ENCODE data around the gene ASB1. TPM values are rescaled to one million over a fixed set of nuclear protein-coding genes. Genes with fewer than 3 reads are reported as not detected.

Gene ASB1
- total and polyA plus RNA-seq, 9 of the 15 experiments (the other 6 are each of a cell fraction or from before 2014, with no cell fraction given), result 6.3 to 37.7 (median 23.9) TPM

DNA sequence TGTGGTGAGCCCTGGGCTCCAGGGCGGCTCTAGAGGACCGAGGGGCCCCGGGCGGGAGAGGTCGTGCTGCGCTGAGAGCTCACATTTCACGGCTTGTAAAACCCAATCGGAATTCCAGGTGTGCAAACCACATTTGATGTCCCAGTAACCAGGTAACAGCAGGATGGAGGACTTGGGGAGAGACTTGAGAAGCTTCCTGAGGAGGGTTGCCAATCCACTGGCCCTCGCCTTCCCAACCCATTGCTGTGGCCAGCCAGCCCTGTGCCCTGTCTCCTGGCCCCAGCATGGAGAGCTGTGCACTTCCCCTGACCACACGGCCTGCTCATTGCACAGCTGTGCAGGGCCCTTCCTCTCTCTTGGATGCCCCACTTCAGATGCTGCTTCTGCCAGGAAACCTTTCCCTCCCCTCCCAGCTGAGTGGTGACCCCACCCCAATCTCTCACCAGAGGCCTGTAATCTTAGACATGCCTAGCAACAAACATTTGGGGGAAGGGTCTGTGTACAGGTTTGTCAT lies 39.6 kb downstream of the ASB1 start:
- no peaks in the 10 kb centered on the region for H3K79me2 ChIP-seq (ENCODE audit: control insufficient read depth, insufficient read depth, low read length)
- no peaks in the 10 kb centered on the region for H4K20me1 ChIP-seq (replicated peaks; ENCODE audit: control insufficient read depth, insufficient read depth, low read length)
- WGBS (ENCODE audit: insufficient coverage, low coverage, missing lambda C conversion rate), result 6% methylated on average over 3 of the region's 10 CpGs
- no peak overlapping the region for H2AFZ ChIP-seq (ENCODE audit: low read depth, low read length)
- no peaks in the 10 kb centered on the region for H3K9me1 ChIP-seq (ENCODE audit: control insufficient read depth, insufficient read depth, low read length)
- BruUV-seq (replicated peaks), result no TSS peak
- no peaks in the 10 kb centered on the region for H3K4me1 ChIP-seq (replicated peaks in 1 of 2; ENCODE audit: control insufficient read depth in 2 of 2, insufficient read depth in 2 of 2, low read length in 2 of 2)
- no peaks in the 10 kb centered on the region for H3K9me3 ChIP-seq (replicated peaks; ENCODE audit: control insufficient read depth, insufficient read depth, low read depth, low read length)
- no peak overlapping the region for H3K9ac ChIP-seq (ENCODE audit: insufficient read depth in 1 of 2, low read depth in 2 of 2, low read length in 2 of 2)
- H3K27me3 ChIP-seq (ENCODE audit: control insufficient read depth in 2 of 2, insufficient read depth in 2 of 2, low read length in 2 of 2), result peaks cover 0 to 11% of the 10 kb centered on the region in 2 experiments; a peak in 2 of 5 replicates
- intact Hi-C loops (cut with micrococcal nuclease), result no loop called here
- H3K36me3 ChIP-seq (ENCODE audit: control insufficient read depth, insufficient read depth, low read length), result no peaks in the 10 kb centered on the region
- H3K27ac ChIP-seq (ENCODE audit: extremely low read depth, low read depth, low read length), result no peak overlapping the region
- DNase-seq (ENCODE audit: extremely low read depth in 1 of 4, low spot score in 3 of 4), result no peak
- no peak for FAIRE-seq
- POLR2A ChIA-PET, result interaction anchor here (0.6 to 1.2 kb wide), 3 partner anchors 31 to 583 kb away, joined by 3 to 4 read pairs (median 3); no protein-coding TSS in a partner anchor
- no peak for ATAC-seq
- no peak overlapping the region for H3K4me3 ChIP-seq
- H3K4me2 ChIP-seq (ENCODE audit: insufficient read depth, low read length), result no peak overlapping the region
- CTCF ChIA-PET (ENCODE audit: low intra/inter-chr PET ratio), result no interaction called here
- in situ Hi-C loops (cut with MboI), result no loop called here
- TF ChIP-seq KLF16 (IDR thresholded peaks at IDR 0.05), result no peak
- TF ChIP-seq, protein P1, sequence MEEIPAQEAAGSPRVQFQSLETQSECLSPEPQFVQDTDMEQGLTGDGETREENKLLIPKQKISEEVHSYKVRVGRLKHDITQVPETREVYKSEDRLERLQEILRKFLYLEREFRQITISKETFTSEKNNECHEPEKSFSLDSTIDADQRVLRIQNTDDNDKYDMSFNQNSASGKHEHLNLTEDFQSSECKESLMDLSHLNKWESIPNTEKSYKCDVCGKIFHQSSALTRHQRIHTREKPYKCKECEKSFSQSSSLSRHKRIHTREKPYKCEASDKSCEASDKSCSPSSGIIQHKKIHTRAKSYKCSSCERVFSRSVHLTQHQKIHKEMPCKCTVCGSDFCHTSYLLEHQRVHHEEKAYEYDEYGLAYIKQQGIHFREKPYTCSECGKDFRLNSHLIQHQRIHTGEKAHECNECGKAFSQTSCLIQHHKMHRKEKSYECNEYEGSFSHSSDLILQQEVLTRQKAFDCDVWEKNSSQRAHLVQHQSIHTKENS (CRISPR knock-in tag; IDR thresholded peaks at IDR 0.05), result no peak
- no peak for TF ChIP-seq ZNF778 (CRISPR knock-in tag; IDR thresholded peaks at IDR 0.05)
- TF ChIP-seq, protein P2, sequence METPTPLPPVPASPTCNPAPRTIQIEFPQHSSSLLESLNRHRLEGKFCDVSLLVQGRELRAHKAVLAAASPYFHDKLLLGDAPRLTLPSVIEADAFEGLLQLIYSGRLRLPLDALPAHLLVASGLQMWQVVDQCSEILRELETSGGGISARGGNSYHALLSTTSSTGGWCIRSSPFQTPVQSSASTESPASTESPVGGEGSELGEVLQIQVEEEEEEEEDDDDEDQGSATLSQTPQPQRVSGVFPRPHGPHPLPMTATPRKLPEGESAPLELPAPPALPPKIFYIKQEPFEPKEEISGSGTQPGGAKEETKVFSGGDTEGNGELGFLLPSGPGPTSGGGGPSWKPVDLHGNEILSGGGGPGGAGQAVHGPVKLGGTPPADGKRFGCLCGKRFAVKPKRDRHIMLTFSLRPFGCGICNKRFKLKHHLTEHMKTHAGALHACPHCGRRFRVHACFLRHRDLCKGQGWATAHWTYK (CRISPR knock-in tag; IDR thresholded peaks at IDR 0.05), result no peak
- TF ChIP-seq, protein P3, sequence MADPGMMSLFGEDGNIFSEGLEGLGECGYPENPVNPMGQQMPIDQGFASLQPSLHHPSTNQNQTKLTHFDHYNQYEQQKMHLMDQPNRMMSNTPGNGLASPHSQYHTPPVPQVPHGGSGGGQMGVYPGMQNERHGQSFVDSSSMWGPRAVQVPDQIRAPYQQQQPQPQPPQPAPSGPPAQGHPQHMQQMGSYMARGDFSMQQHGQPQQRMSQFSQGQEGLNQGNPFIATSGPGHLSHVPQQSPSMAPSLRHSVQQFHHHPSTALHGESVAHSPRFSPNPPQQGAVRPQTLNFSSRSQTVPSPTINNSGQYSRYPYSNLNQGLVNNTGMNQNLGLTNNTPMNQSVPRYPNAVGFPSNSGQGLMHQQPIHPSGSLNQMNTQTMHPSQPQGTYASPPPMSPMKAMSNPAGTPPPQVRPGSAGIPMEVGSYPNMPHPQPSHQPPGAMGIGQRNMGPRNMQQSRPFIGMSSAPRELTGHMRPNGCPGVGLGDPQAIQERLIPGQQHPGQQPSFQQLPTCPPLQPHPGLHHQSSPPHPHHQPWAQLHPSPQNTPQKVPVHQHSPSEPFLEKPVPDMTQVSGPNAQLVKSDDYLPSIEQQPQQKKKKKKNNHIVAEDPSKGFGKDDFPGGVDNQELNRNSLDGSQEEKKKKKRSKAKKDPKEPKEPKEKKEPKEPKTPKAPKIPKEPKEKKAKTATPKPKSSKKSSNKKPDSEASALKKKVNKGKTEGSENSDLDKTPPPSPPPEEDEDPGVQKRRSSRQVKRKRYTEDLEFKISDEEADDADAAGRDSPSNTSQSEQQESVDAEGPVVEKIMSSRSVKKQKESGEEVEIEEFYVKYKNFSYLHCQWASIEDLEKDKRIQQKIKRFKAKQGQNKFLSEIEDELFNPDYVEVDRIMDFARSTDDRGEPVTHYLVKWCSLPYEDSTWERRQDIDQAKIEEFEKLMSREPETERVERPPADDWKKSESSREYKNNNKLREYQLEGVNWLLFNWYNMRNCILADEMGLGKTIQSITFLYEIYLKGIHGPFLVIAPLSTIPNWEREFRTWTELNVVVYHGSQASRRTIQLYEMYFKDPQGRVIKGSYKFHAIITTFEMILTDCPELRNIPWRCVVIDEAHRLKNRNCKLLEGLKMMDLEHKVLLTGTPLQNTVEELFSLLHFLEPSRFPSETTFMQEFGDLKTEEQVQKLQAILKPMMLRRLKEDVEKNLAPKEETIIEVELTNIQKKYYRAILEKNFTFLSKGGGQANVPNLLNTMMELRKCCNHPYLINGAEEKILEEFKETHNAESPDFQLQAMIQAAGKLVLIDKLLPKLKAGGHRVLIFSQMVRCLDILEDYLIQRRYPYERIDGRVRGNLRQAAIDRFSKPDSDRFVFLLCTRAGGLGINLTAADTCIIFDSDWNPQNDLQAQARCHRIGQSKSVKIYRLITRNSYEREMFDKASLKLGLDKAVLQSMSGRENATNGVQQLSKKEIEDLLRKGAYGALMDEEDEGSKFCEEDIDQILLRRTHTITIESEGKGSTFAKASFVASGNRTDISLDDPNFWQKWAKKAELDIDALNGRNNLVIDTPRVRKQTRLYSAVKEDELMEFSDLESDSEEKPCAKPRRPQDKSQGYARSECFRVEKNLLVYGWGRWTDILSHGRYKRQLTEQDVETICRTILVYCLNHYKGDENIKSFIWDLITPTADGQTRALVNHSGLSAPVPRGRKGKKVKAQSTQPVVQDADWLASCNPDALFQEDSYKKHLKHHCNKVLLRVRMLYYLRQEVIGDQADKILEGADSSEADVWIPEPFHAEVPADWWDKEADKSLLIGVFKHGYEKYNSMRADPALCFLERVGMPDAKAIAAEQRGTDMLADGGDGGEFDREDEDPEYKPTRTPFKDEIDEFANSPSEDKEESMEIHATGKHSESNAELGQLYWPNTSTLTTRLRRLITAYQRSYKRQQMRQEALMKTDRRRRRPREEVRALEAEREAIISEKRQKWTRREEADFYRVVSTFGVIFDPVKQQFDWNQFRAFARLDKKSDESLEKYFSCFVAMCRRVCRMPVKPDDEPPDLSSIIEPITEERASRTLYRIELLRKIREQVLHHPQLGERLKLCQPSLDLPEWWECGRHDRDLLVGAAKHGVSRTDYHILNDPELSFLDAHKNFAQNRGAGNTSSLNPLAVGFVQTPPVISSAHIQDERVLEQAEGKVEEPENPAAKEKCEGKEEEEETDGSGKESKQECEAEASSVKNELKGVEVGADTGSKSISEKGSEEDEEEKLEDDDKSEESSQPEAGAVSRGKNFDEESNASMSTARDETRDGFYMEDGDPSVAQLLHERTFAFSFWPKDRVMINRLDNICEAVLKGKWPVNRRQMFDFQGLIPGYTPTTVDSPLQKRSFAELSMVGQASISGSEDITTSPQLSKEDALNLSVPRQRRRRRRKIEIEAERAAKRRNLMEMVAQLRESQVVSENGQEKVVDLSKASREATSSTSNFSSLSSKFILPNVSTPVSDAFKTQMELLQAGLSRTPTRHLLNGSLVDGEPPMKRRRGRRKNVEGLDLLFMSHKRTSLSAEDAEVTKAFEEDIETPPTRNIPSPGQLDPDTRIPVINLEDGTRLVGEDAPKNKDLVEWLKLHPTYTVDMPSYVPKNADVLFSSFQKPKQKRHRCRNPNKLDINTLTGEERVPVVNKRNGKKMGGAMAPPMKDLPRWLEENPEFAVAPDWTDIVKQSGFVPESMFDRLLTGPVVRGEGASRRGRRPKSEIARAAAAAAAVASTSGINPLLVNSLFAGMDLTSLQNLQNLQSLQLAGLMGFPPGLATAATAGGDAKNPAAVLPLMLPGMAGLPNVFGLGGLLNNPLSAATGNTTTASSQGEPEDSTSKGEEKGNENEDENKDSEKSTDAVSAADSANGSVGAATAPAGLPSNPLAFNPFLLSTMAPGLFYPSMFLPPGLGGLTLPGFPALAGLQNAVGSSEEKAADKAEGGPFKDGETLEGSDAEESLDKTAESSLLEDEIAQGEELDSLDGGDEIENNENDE (IDR thresholded peaks at IDR 0.05; ENCODE audit: low read depth, low read length), result no peak
- TF ChIP-seq NR2F6 (CRISPR knock-in tag; IDR thresholded peaks at IDR 0.05), result no peak
- TF ChIP-seq SRSF9 (IDR thresholded peaks at IDR 0.05; ENCODE audit: borderline replicate concordance, low read depth, low read length), result no peak
- TF ChIP-seq FOXK2 (conservative IDR thresholded peaks at IDR 0.05 in 1 of 2, IDR thresholded peaks at IDR 0.05 in 1 of 2; ENCODE audit: low read depth in 2 of 2), result no peak
- no peak for TF ChIP-seq ZC3H4 (CRISPR knock-in tag; IDR thresholded peaks at IDR 0.05; ENCODE audit: borderline replicate concordance)
